ENCODE results near the gene OGFR. TPM values are rescaled to one million over a fixed set of nuclear protein-coding genes. Genes with fewer than 3 reads are reported as not detected.

The OGFR gene
- polyA plus RNA-seq, 3 donors: 47.8 to 114 (median 79.3) TPM

DNA sequence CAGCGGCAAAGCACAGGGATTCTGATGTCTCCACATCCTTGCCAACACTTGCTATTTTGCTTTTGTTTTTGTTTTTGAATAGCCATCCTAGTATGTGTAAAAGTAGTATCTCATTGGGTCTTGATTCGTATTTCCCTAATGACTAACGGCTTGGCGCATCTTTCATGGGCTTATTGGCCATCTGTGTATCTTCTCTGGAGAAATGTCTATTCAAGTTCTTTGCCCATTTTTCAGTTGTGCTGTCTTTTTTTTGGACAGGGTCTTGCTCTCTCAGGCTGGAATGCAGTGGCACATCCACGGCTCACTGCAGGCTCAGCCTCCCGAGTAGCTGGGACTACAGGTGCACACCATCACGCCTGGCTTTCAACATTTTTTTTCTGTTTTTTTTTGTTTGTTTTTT lies 39.5 kb downstream of the OGFR start:
- Histone ChIP-seq H3K9ac (ENCODE audit: insufficient read depth, low read length, poor library complexity, severe bottlenecking) (no peak overlapping the region), H3K27me3 (ENCODE audit: control insufficient read depth in 2 of 2, insufficient read depth in 2 of 2, low read length in 2 of 2) (no peaks in the 10 kb centered on the region), H3K9me3 (replicated peaks in 1 of 2; ENCODE audit: control insufficient read depth in 1 of 2, insufficient read depth in 1 of 2, low read length in 2 of 2) (no peaks in the 10 kb centered on the region), H3K36me3 (replicated peaks in 1 of 2; ENCODE audit: control insufficient read depth in 1 of 2, insufficient read depth in 2 of 2, low read length in 2 of 2) (peaks cover 6 to 17% of the 10 kb centered on the region in 2 donors), H2AFZ (ENCODE audit: insufficient read depth, low read depth, low read length, poor library complexity, severe bottlenecking) (no peak overlapping the region), H3K4me3 (replicated peaks in 1 of 3; ENCODE audit: low read depth in 2 of 3, low read length in 3 of 3) (no peak overlapping the region), H3K27ac (ENCODE audit: low read depth in 1 of 2, low read length in 2 of 2) (no peak overlapping the region), H3K4me2 (replicated peaks; ENCODE audit: extremely low read depth, low read length, poor library complexity, severe bottlenecking) (no peak overlapping the region), H3K4me1 (ENCODE audit: control insufficient read depth in 1 of 2, insufficient read depth in 2 of 2, low read length in 2 of 2) (no peaks in the 10 kb centered on the region), H4K20me1 (ENCODE audit: insufficient read depth, low read length) (no peaks in the 10 kb centered on the region), H3K79me2 (ENCODE audit: insufficient read depth, low read length) (no peaks in the 10 kb centered on the region)
- WGBS (ENCODE audit: insufficient coverage): 100% methylated on average over 4 of the region's 7 CpGs
- H3K9me3 Mint-ChIP-seq: peaks cover 0 to 8% (median 0%) of the 10 kb centered on the region in 7 donors
- peak overlapping the region in 1 of 7 donors; percentile 31 for H3K27ac Mint-ChIP-seq
- peaks cover 0 to 5% (median 2%) of the 10 kb centered on the region in 3 donors for H3K27me3 Mint-ChIP-seq (ENCODE audit: low read depth in 3 of 3)
- H3K36me3 Mint-ChIP-seq: peaks cover 28 to 29% of the 10 kb centered on the region in 2 donors
- TF ChIP-seq, protein P1, sequence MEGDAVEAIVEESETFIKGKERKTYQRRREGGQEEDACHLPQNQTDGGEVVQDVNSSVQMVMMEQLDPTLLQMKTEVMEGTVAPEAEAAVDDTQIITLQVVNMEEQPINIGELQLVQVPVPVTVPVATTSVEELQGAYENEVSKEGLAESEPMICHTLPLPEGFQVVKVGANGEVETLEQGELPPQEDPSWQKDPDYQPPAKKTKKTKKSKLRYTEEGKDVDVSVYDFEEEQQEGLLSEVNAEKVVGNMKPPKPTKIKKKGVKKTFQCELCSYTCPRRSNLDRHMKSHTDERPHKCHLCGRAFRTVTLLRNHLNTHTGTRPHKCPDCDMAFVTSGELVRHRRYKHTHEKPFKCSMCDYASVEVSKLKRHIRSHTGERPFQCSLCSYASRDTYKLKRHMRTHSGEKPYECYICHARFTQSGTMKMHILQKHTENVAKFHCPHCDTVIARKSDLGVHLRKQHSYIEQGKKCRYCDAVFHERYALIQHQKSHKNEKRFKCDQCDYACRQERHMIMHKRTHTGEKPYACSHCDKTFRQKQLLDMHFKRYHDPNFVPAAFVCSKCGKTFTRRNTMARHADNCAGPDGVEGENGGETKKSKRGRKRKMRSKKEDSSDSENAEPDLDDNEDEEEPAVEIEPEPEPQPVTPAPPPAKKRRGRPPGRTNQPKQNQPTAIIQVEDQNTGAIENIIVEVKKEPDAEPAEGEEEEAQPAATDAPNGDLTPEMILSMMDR (IDR thresholded peaks at IDR 0.05): no peak
- H3K4me3 Mint-ChIP-seq: no peak overlapping the region
- no peak for DNase-seq
- H3K4me1 Mint-ChIP-seq: peaks cover 3% of the 10 kb centered on the region
- intact Hi-C loops (cut with micrococcal nuclease): no loop called here

DNA sequence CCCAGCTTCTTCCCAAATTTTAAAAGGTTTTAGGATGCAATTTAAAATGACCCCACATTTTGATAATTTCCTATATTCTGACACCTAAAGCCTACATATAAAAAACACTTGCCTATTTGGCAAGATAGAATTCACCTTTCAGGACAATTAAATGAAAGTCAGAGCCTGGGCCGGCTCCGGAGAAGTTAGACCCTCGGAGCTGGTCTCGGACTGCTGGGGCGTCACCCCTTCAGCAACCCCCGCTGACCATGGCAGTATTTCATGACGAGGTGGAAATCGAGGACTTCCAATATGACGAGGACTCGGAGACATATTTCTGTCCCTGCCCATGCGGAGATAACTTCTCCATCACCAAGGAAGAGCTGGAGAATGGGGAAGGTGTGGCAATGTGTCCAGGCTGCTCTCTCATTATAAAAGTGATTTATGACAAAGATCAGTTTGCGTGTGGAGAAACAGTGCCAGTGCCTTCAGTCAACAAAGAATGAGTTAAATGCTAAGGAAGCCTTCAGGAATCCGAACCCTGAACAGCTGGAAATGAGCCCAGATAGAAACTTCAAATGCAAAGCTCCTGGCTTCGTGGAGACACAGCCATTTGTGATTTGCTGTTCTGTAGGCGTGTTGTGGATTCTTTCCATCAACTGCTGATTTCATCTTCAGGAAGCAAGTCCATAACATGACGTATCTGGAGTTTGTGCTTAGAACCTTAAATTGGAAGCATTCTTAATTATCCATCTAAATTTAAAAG lies 41.0 kb downstream of the OGFR start:
- Mint-ChIP-seq H3K36me3 (peaks cover 32 to 36% of the 10 kb centered on the region in 2 donors), H3K4me3 (no peak overlapping the region), H3K27me3 (ENCODE audit: low read depth in 3 of 3) (peaks cover 0 to 4% (median 2%) of the 10 kb centered on the region in 3 donors), H3K9me3 (peaks cover 0 to 8% (median 0%) of the 10 kb centered on the region in 7 donors), H3K4me1 (peaks cover 3% of the 10 kb centered on the region), H3K27ac (no peak overlapping the region)
- no peak overlapping the region for H3K9ac ChIP-seq (ENCODE audit: insufficient read depth, low read length, poor library complexity, severe bottlenecking)
- intact Hi-C loops (cut with micrococcal nuclease): no loop called here
- no peaks in the 10 kb centered on the region for H3K79me2 ChIP-seq (ENCODE audit: insufficient read depth, low read length)
- no peak for DNase-seq
- no peaks in the 10 kb centered on the region for H3K9me3 ChIP-seq (replicated peaks in 1 of 2; ENCODE audit: control insufficient read depth in 1 of 2, insufficient read depth in 1 of 2, low read length in 2 of 2)
- TF ChIP-seq, protein P1 (IDR thresholded peaks at IDR 0.05): no peak
- H3K4me2 ChIP-seq (replicated peaks; ENCODE audit: extremely low read depth, low read length, poor library complexity, severe bottlenecking): no peak overlapping the region
- H4K20me1 ChIP-seq (ENCODE audit: insufficient read depth, low read length): no peaks in the 10 kb centered on the region
- H2AFZ ChIP-seq (ENCODE audit: insufficient read depth, low read depth, low read length, poor library complexity, severe bottlenecking): no peak overlapping the region
- no peak overlapping the region for H3K27ac ChIP-seq (ENCODE audit: low read depth in 1 of 2, low read length in 2 of 2)
- H3K4me1 ChIP-seq (ENCODE audit: control insufficient read depth in 1 of 2, insufficient read depth in 2 of 2, low read length in 2 of 2): no peaks in the 10 kb centered on the region
- H3K4me3 ChIP-seq (replicated peaks in 1 of 3; ENCODE audit: low read depth in 2 of 3, low read length in 3 of 3): no peak overlapping the region
- H3K36me3 ChIP-seq (replicated peaks in 1 of 2; ENCODE audit: control insufficient read depth in 1 of 2, insufficient read depth in 2 of 2, low read length in 2 of 2): peaks cover 4 to 19% of the 10 kb centered on the region in 2 donors
- 97% methylated on average over 8 of the region's 16 CpGs for WGBS (ENCODE audit: insufficient coverage)
- H3K27me3 ChIP-seq (ENCODE audit: control insufficient read depth in 2 of 2, insufficient read depth in 2 of 2, low read length in 2 of 2): no peaks in the 10 kb centered on the region
